GM12875 (cell line): Measurements from ENCODE around the gene ADGRV1.

Source experiments
- H3K4me3 ChIP-seq: one replicate; pipeline ENCODE4 v1.5.1; 2011; ENCODE audit warnings: low read depth, low read length, control low read depth
- CTCF ChIP-seq: IDR thresholded peaks from 2 replicates; pipeline ENCODE4 v1.5.1; 2011; ENCODE audit warnings: low read depth, mild to moderate bottlenecking, control low read depth, inconsistent platforms, low read length, moderate library complexity, borderline replicate concordance; ENCODE audit not compliant: insufficient read depth

ADGRV1 gene

GRCh38 chr5:91079037-91079436 lies 520.4 kb downstream of the ADGRV1 start:
- no peak for TF ChIP-seq CTCF
- H3K4me3 ChIP-seq: no peak overlapping the region

GRCh38 chr5:91089758-91090157 lies 531.2 kb downstream of the ADGRV1 start:
- TF ChIP-seq CTCF: no peak
- no peak overlapping the region for H3K4me3 ChIP-seq

DNA sequence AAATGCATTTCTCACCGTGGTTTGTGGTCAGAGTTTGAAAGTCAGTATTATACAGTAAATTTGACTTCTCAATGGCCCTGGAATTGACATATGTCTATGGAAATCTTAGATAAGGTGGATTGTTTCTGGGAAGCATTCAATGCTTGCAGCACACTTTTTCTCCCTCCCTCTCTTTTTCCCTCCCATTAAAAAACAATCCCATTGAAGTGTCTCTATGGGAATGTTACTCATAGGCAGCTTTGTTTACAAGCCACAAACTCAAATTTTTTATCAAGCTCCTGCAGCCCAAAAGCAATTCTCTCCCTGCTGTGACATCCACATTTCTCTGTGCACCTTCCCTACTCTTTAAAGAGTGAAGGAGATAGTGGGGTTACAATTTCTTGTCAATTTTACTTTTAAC lies 532.4 kb downstream of the ADGRV1 start:
- no peak overlapping the region for H3K4me3 ChIP-seq

DNA sequence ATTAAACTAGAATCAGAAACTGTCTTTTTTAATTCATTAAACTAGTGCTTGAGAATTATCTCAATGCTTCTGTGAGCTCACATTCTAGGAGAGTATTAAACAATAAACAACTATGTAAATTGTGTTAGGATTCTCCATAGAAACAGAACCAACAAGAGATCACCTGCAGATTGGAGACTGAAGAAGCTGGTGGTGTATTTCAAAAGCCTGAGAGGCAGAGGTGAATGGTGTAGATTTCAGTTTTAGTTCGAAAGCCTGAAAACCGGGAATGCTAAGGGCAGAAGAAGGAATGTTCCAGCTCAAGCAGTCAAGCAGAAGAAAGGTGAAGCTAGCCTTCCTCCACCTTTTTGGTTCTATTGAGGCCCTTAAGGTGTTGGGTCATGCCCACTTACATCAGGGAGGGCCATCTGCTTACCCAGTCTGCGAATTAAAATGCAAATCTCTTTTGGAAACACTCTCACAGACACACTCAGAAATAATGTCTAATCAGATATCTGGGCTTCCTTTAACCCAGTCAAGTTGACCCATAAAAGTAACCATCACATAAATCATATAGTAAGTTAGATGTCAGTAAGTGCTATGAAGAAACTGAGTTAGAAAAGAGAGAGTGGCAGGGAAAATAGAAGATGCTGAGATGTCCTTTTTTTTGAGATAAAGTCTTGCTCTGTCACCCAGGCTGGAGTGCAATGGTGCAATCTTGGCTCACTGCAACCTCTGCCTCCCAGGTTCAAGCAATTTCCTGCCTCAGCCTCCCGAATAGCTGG lies 533.1 kb downstream of the ADGRV1 start:
- H3K4me3 ChIP-seq: no peak overlapping the region
- no peak for TF ChIP-seq CTCF

More for the DNA sequence above, 532.4 kb downstream of the ADGRV1 start:
- no peak for TF ChIP-seq CTCF

DNA sequence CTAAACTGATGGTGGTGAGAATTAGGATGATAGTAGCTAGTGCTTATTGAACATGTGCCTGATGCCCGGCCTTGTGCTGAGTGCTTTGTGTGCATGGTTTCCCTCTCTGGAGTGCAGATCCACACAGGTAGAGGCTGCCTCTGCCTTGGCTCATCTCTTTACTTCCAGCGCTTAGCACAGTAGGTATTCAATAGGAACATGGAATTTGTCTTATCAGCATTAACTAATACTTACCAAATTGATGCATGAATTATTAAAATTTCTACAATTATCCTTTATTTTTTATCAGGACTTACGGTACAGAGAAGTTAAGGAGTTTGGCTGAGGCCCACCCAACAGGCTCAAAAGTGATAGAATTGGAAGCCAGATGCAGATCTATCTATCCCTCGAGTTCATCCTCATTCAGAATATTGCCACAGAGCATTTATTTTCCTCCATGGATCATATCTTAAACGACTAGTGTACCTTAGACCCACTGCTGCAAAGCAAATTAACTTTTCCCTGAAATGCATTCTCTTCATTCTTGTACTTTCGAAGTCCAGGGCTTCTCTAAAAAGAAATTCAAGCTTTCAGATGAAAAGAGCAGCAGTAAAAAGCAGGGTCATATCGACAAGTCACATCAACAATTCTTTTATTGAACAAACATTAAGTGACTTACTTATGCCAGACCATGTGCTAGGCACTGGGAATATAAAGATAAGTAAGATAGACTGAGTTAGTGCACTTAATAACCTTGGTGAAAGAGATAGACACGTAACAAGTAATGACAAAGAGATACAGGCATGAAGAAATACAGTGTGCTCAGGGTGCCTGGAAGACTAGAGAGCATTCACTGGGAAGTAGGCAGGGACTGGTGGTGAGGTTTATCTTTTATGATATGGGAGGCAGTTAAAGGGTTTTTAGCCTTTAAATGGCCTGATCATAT lies 534.5 kb downstream of the ADGRV1 start:
- no peak for TF ChIP-seq CTCF
- no peak overlapping the region for H3K4me3 ChIP-seq

- H3K4me3 ChIP-seq: no peak overlapping the region
- no peak for TF ChIP-seq CTCF
Measured at GRCh38 chr5:91095313-91095712, 536.7 kb downstream of the ADGRV1 start.
